Stomach smooth muscle (tissue), 2 donors: ENCODE measurements around the gene ZNF790.

ENCODE experiments used
- H3K27ac ChIP-seq: one replicate; pipeline ENCODE4 v1.7.0; 2013; ENCODE audit warnings: mild to moderate bottlenecking, low read length, inconsistent platforms
- H3K27me3 ChIP-seq, 2 donors: one replicate each; pipeline ENCODE4 v1.7.0; 2013; ENCODE audit warnings: low read length in 2 of 2; ENCODE audit not compliant: insufficient read depth in 2 of 2, control insufficient read depth in 1 of 2
- H3K36me3 ChIP-seq, 2 donors: one replicate each; pipeline ENCODE4 v1.7.0; 2013; ENCODE audit warnings: low read length in 2 of 2; ENCODE audit not compliant: control insufficient read depth in 2 of 2, insufficient read depth in 2 of 2
- H3K4me1 ChIP-seq: one replicate; pipeline ENCODE4 v1.7.0; 2013; ENCODE audit warnings: low read length; ENCODE audit not compliant: control insufficient read depth, insufficient read depth
- H3K4me3 ChIP-seq, 2 donors: one replicate each; pipeline ENCODE4 v1.7.0; 2013; ENCODE audit warnings: low read length in 2 of 2
- H3K9ac ChIP-seq, 2 donors: one replicate each; pipeline ENCODE4 v1.7.0; 2013; ENCODE audit warnings: low read length in 2 of 2, mild to moderate bottlenecking in 1 of 2
- H3K9me3 ChIP-seq, 2 donors: one replicate each; pipeline ENCODE4 v1.7.0; 2013; ENCODE audit warnings: low read length in 2 of 2; ENCODE audit not compliant: control insufficient read depth in 2 of 2
- donor health status: healthy.
- donor health status: Pancreatic carcinoma.

ZNF790 gene

GRCh38 chr19:36837906-36838783 is at the start of gene ZNF790:
Gene ZNF790 (minus strand): TSS chr19:36838387. CDS start chr19:36825619, 12,768 bp downstream.
- peak within 1 kb of the TSS; percentile 76 for H3K27ac ChIP-seq
- H3K4me3 ChIP-seq = peak within 1 kb of the TSS; percentile 85 to 98
- peak within 1 kb of the TSS; percentile 93 to 95 for H3K9ac ChIP-seq
- H3K27me3 ChIP-seq = no peaks in the 10 kb centered on the region
- peaks cover 4 to 7% of the 10 kb centered on the region in 2 donors for H3K36me3 ChIP-seq
- peaks cover 9% of the 10 kb centered on the region for H3K4me1 ChIP-seq
- H3K9me3 ChIP-seq = peaks cover 9 to 10% of the 10 kb centered on the region in 2 donors

GRCh38 chr19:36876993-36877938 is 39.1 kb upstream of the ZNF790 start:
- H3K27ac ChIP-seq = no peak overlapping the region
- peaks cover 19 to 24% of the 10 kb centered on the region in 2 donors for H3K36me3 ChIP-seq
- no peaks in the 10 kb centered on the region for H3K27me3 ChIP-seq
- H3K4me1 ChIP-seq = no peaks in the 10 kb centered on the region
- H3K9me3 ChIP-seq = peaks cover 37 to 58% of the 10 kb centered on the region in 2 donors
- peak overlapping the region in 1 of 2 donors; percentile 17 for H3K4me3 ChIP-seq
- no peak overlapping the region for H3K9ac ChIP-seq

GRCh38 chr19:36851898-36852297 is 13.7 kb upstream of the ZNF790 start:
- Histone ChIP-seq H3K36me3 (peaks cover 2 to 13% of the 10 kb centered on the region in 2 donors), H3K4me3 (peak overlapping the region; percentile 100), H3K9me3 (peaks cover 3 to 4% of the 10 kb centered on the region in 2 donors), H3K27me3 (no peaks in the 10 kb centered on the region), H3K27ac (no peak overlapping the region), H3K9ac (peak overlapping the region; percentile 81 to 97), H3K4me1 (peaks cover 10% of the 10 kb centered on the region)

GRCh38 chr19:36850559-36851442 is 12.6 kb upstream of the ZNF790 start, which contains the start of gene ZNF345:
Gene ZNF345 (plus strand): TSS chr19:36850876. CDS start chr19:36876831, 25,955 bp downstream.
- Histone ChIP-seq H3K9ac (peak within 1 kb of the TSS; percentile 81 to 97), H3K36me3 (peaks cover 2 to 10% of the 10 kb centered on the region in 2 donors), H3K27me3 (no peaks in the 10 kb centered on the region), H3K27ac (peak within 1 kb of the TSS; percentile 92), H3K4me3 (peak within 1 kb of the TSS; percentile 100), H3K9me3 (peaks cover 3 to 4% of the 10 kb centered on the region in 2 donors), H3K4me1 (peaks cover 10% of the 10 kb centered on the region)

GRCh38 chr19:36849701-36850558 is 11.7 kb upstream of the ZNF790 start:
- no peaks in the 10 kb centered on the region for H3K27me3 ChIP-seq
- peaks cover 0 to 3% of the 10 kb centered on the region in 2 donors for H3K9me3 ChIP-seq
- H3K36me3 ChIP-seq = peaks cover 2 to 7% of the 10 kb centered on the region in 2 donors
- H3K4me3 ChIP-seq = peak overlapping the region; percentile 100
- H3K4me1 ChIP-seq = peaks cover 10% of the 10 kb centered on the region
- H3K27ac ChIP-seq = peak overlapping the region; percentile 92
- peak overlapping the region; percentile 81 to 97 for H3K9ac ChIP-seq

- Histone ChIP-seq H3K27me3 (no peaks in the 10 kb centered on the region), H3K9me3 (no peaks in the 10 kb centered on the region), H3K4me1 (peaks cover 10% of the 10 kb centered on the region), H3K9ac (no peak overlapping the region), H3K36me3 (no peaks in the 10 kb centered on the region), H3K4me3 (no peak overlapping the region), H3K27ac (no peak overlapping the region)
Observed at GRCh38 chr19:36847968-36848367, 9.8 kb upstream of the ZNF790 start.

- peak overlapping the region; percentile 85 to 98 for H3K4me3 ChIP-seq
- peaks cover 9% of the 10 kb centered on the region for H3K4me1 ChIP-seq
- H3K9me3 ChIP-seq = peaks cover 3 to 9% of the 10 kb centered on the region in 2 donors
- no peaks in the 10 kb centered on the region for H3K27me3 ChIP-seq
- peak overlapping the region; percentile 76 for H3K27ac ChIP-seq
- H3K9ac ChIP-seq = peak overlapping the region; percentile 93 to 95
- peaks cover under 1 to 4% of the 10 kb centered on the region in 2 donors for H3K36me3 ChIP-seq
Observed at GRCh38 chr19:36838784-36839324, 667 bp upstream of the ZNF790 start.

GRCh38 chr19:36837176-36837905 is 846 bp downstream of the ZNF790 start:
- Histone ChIP-seq H3K27me3 (no peaks in the 10 kb centered on the region), H3K27ac (peak overlapping the region; percentile 76), H3K4me1 (peaks cover 9% of the 10 kb centered on the region), H3K36me3 (peaks cover 8 to 10% of the 10 kb centered on the region in 2 donors), H3K9ac (peak overlapping the region; percentile 93 to 95), H3K9me3 (peaks cover 14% of the 10 kb centered on the region in 2 donors), H3K4me3 (peak overlapping the region; percentile 85 to 98)
